HG03457 (cell line): Measurements from ENCODE around the gene ALG13.
"Not testable (repeated sequence)": the region's sequence is repeated elsewhere in the genome, so short reads cannot be mapped to it uniquely, and the experiment has no call there.

Source experiments
- ATAC-seq: cut with Tn5 transposase; IDR thresholded peaks from one replicate; pipeline ENCODE4 v1.9.1; 2021; ENCODE audit warnings: moderate number of reproducible peaks; ENCODE audit not compliant: unreplicated experiment

Gene ALG13

DNA sequence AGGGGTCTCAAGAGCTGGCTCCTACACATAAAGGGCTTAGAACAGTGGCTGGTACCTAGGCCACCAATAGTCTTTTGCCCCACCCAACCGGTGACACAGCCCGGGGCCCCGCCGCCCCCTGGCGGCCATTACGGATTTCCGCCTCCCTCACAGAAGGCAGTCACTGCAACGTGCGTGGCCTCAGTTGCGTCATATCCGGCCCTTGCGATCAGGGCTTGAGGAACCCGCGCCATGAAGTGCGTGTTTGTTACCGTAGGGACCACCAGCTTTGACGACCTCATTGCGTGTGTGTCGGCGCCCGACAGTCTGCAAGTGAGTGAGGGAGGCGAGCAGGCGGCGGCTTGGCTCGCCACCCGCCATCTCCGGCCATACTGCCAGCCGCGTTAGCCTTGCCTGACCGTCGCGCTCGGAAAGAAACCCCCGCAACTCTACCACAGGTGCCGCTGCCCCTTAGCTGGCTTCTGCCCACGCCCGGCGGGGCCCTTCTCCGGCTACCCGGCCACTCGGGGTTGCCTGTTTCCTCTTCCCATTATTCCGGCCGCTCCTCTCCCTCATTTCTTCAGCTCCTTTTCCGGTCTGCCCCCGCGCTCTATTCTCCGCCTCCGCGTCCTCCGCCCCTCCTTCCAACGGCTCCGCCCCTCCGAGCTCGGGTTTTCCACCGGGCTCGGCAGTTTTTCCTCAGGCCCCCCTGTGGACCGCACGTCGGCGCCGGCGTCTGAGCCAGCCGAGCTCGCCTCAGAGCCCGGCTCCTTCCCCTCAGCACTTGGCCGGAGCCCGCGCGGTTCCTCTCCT, at the start of gene ALG13:
ALG13 (plus strand) TSS at position 183 of the 792 bp plus-strand sequence; CDS start at position 232, 49 bp downstream.
- ATAC-seq: peak; percentile 99

DNA sequence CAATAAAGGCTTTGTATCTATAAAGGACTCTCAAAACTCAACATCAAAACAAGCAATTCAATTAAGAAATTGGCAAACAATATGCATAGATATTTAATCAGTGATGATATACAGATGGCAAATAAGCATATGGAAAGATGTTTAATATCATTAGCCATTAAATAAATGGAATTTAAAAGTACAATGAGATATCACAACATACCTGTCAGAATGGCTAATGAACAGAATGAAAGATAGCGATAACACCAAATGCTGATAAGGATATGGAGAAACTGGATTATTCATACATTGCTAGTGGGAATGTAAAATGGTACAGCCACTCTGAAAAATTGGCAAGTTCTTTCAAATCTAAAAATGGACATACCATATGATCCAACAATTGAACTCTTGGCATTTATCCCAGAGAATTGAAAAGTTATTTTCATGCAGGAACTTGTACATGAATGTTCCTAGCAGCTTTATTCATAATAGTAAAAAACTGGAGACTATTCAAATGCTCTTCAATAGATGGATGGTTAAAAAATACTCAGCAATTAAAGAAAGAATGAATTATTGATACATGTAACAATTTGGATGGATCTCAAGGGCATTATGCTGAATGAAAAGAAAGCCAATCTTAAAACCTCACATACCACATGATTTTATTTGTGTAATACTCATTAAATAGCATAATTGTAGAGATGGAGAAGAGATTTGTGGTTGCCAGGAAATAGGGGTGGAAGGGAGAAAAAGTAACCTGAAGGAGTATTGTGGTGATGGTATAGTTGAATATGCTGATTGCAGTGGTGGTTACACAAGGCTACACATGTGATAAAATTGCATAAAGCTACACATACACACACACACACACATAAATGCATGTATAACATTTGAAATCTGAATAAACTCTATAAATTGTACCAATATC, 45.9 kb upstream of the ALG13 start:
- no peak for ATAC-seq

DNA sequence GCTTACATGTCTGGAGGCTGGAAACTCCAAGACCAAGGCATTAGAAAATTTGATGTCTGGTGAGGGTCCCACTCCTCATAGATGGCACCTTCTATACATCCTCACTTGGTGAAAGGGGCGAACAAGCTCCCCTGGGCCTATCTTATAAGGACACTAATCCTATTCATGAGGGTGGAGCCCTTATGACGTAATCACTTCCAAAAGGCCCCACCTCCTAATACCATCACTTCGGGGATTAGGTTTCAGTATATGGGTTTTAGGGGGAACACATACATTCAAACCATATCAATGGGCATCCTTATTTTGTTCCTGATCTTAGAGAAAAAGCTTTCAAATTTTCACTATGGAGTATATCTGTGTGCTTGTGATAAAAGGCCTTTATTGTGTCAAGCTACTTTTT, 39.0 kb upstream of the ALG13 start:
- no peak for ATAC-seq

DNA sequence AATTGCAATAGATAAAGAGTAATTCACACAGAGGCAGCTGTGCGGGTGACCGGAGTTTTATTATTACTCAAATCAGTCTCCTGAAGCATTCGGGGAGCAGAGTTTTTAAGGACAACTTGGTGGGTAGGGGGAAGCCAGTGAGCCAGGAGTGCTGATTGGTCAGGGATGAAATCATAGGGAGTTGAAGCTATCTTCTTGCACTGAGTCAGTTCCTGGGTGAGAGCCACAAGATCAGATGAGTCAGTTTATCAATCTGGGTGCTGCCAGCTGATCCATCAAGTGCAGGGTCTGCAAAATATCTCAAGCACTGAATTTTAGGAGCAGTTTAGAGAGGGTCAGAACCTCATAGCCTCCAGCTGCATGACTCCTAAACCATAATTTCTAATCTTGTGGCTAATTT, 35.8 kb upstream of the ALG13 start:
- ATAC-seq: not testable (repeated sequence)

DNA sequence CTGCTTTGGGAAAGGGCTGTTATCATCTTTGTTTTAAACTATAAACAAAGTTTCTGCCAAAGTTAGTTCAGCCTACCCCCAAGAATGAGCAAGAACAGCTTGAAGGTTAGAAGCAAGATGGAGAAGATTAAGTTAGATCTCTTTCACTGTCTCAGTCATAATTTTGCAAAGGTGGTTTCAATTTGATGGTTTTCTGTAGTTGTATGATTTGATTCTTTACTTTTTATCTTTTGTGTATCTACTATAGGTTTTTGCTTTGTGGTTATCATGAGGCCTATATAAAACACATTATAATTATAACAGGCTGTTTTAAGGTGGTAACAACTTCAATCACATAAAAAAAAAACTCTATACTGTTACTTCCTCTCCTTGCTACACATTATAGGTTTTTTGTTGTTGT, 35.4 kb upstream of the ALG13 start:
- no peak for ATAC-seq

DNA sequence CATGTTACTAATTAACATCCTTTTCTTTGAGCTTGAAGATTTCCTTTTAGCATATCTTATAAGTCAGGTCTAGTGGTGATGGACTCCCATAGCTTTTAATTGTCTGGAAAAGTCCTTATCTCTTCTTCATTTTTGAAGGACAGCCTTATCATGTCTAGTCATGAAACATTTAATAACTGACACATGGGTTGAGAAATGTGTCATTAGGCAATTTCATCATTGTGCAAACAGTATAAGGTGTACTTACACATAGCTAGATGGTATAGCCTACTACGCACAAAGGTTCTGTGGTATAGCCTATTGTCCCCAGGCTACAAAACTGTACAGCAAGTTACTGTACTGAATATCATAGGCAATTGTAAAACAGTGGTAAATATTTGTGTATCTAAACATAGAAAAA, 34.5 kb upstream of the ALG13 start:
- ATAC-seq: no peak

DNA sequence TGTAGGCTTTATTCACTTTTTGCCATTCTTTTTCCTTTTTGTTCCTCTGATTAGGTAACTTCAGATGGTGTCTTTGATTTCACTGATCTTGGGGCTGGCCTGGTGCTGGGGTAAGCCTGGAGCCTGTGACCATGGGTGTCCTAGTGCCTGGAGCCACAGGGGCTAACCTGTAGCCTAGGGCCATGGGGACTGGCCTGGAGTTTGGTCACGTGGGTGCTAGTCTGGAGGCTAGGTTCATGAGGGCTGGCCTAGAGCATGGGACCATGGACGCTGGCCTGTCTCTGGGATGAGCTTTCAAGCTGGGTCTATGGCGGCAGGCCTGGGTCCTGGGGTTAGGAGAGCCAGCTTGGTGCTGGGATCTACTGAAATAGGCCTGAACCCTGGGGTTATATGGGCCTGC, 32.2 kb upstream of the ALG13 start:
- ATAC-seq: no peak

DNA sequence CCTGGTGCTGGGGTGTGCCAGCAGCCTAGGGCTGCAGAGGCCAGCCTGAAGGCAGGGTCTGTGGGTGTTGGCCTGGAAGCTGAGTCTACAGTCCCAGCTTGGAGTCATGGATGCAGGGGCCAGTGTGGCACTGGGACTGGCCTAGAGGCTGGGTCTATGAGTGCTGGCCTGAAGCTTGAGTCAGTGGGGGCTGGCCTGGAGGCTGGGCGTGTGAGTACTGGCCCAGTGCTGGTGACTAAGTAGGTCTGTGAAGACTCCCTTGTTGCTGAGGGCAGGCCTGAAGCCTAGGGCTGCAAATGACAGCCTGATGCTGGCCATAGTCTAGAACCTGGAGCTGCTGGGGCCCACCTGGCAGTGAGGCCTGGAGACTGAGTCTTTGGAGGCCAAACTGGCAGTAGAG, 31.3 kb upstream of the ALG13 start:
- no peak for ATAC-seq

DNA sequence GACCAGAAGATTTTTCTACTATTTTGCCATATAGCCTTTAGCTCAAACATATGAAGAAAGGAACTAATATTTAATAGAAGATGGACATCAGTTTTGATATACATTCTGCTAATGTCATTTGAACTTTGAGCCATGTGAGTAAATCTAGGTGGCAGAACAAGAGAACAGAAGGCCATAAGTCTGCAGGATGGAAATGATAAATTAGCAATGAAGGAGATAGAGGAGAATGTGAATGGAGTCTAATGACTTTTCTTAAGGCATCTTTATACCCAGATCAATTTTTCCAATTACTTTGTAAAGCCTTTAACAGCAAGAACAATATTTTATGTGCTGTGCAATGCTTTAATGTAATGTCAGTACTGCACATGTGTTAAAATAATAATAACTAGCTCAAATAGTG, 30.1 kb upstream of the ALG13 start:
- no peak for ATAC-seq

DNA sequence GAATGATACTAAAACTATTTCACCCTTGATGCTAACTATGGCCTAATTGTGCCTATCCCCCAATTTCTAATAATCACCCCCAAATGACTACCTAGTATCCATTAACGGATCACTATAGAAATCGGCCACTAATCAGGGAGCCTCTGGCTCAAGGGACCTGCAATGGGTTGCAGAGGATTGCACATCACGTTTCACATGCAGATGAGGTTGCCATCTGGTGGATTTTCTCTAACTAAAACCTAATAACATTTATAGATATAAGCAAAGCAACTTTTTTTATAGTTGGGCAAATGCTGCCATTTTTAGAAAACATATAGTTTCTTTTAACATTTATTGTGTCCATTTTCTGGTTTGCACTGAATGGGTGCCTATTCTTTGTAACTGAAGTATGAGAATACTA, 28.3 kb upstream of the ALG13 start:
- no peak for ATAC-seq

DNA sequence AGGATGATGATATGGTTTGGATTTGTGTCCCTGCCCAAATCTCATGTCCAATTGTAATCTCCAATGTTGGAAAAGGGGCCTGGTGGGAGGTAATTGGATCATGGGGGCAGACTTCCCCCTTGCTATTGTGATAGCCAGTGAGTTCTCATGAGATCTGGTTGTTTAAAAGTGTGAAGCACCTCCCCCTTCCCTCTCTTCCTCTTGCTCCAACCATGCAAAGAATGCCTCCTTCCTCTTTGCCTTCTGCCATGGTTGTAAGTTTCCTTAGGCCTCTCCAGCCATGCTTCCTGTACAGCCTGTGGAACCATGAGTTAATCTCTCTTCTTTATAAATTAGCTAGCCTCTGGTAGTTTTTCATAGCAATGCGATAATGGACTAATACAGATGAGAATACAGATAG, 19.7 kb upstream of the ALG13 start:
- no peak for ATAC-seq

DNA sequence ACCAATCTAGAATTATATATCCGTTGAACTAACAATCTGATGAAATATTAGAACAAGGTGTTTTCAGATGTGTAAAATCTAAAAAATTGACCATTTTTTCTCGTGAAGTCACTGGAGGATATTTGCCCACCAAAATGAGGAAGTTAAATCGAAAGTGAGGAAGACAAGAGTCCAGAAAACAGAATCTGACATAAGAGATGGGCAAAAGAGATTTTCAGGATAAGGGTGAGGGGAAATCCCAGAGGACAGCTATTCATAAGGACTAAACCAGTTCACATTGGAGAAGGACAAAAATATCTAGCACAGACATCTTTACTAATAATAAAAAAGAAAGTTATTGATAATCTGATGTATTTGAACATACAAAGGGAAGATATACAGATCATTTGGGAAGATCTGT, 18.7 kb upstream of the ALG13 start:
- ATAC-seq: no peak

DNA sequence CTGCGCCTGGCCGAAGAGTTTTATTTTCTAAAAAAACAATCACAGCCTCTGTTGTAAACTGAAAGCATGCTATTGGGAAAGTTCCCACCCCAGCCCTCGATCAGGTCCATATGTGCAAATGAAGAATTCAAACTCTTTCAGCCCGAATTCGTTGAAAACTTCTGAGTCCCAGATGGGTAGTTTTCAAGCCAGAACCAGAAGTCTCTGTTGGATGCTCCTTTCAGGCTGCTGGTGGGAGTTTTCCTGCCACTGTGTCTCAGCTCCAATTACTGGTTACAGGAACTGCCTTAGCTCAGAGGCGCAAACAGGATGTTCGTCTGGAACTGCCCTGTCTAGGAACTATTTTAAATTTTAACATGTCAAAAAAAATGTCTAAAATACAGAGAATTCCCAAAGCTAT, 9.3 kb upstream of the ALG13 start:
- ATAC-seq: no peak

DNA sequence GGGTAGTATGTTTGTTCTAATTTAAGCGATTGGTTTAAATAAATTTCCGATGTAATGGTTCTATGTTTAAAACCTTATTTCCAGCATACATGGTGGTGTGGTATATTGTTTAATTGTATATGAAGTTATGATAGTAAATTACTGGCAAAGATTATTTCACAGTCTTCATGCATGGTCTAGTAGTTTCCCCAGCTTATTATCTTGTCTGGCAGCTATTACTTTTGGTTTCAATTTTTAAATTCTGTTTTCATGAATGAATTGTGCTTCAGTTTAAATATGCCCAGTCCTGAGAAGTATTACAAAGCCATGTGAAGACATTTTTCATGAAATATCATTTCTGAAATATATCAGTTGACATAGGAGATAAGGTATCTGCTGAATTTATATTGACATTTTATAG, 6.3 kb downstream of the ALG13 start:
- ATAC-seq: no peak

DNA sequence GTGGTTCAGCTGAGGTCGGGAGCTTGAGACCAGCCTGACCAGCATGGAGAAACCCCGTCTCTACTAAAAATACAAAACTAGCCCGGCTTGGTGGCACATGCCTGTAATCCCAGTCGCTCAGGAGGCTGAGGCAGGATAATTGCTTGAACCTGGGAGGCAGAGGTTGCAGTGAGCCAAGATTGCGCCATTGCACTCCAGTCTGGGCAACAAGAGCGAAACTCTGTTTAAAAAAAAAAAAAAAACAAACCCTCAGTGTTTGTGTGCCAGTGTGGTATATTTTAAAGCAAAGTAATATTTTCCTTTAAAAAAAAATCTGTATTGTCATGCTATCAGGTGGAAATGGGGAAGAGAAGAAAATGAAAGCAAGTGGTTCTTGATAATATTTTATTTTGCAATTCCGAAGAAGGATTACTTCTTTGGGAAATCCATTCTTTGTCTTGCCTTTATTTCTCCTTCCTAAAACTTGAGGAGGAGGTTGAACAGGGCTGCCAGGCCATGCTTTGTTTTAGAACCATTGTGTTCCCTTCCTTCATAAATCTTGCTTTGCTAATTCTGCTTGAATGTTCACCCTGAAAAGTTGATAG, 14.4 kb downstream of the ALG13 start:
- no peak for ATAC-seq

DNA sequence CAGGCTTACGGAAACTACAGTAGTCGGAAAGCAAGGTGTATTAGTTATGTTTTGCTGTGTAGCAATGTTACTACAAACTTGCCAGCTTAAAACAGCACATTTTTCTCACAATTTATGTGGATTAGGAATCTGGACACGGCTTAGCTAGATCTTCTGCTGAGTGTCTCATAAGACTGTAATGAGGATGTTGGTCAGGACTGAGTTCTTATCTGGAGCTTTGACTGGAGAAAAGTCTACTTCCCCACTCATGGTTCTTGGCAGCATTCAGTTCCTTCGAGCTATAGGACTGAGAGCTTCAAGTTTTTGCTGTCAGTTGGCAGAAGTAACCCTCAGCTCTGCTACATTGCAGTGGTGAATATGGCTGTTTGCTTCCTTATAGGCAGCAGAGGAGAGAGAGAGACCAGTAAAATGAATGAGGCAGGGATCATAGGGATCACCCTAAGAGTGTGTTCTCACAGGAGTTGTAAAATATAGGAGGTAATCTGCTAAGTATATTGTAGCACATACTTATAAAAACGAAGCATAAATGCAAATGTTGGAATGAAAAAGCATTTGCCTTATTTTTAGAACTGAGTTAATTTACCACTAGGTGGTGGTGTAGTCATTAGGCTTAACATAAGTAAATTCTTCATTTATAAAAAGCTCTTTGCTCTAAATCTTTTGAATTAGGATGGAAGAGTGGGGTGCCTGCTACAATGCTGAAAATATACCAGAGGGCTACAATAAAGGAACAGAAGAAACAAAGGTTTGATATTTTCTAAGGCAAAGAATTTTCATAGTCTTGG, 38.6 kb downstream of the ALG13 start:
- ATAC-seq: no peak

DNA sequence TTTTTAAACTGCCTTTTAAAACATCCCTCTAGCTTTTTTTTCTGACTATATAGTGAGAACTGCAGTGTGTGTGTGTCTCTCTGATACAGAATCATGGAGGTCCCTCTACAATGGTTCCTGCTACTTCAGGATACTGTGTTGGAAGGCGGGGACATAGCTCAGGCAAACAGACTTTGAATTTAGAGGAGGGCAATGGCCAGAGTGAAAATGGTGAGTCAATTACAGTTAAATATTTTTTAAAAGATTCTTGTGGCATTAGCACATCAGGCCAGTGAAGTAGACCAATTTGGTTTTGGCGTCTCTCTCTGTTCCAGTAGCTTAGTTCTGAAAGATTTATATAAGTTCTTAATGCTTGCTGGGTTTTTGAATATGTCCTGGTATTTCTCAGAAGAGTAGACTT, 47.1 kb downstream of the ALG13 start:
- no peak for ATAC-seq

DNA sequence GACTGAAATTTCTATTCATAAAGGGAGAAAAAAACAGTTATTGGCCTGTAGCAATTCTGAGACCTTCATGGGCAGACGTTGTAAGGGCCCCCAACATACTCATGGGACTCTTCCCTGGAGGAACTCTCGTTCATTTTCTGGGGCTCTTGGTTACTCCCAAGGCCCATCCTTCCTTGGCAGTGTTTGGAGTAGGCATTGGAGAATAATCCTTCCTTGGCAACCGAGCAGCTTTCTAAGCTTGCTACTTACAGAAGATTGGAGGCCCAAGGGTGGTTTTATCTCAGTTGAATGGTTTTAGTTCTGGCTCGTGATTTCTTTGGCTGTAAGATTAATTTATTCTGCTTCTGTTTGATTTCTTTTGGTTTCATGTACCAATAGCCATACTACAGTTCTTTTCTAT, 50.4 kb downstream of the ALG13 start:
- no peak for ATAC-seq

DNA sequence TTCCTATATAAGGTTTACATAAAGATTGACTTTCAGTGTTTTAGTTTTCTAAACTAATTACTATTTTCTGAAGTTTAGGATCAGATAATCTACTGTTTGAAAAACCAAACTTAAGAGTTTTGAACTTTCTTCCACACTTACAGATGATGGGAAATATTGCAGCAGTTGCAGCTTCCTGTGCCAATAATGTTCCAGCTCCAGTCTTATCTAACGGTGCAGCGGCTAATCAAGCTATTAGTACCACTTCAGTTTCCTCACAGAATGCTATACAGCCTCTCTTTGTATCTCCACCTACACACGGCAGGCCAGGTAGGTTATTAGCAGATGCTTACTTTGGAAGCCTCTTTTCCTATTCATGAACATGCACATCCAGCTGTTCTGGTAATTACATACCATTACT, 55.6 kb downstream of the ALG13 start:
- ATAC-seq: no peak

DNA sequence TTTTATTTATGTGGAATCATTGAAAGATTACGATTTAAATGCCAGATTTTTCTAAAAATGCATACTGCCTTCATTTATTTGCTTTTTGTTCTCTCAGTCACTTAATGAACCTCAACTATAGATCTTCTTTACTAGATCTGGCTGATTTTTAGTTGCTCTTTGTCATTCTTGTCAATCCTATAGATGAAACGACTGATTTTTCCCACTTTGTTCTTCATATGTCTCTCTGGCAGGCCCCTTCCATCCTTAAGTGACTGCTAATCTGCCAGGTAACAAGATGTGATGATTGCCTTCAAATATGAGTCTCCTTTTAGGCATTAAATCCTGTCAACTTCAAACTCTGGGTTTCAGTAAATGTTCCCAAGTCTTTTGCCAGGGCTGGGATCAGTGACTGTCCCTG, 61.0 kb downstream of the ALG13 start:
- ATAC-seq: no peak

DNA sequence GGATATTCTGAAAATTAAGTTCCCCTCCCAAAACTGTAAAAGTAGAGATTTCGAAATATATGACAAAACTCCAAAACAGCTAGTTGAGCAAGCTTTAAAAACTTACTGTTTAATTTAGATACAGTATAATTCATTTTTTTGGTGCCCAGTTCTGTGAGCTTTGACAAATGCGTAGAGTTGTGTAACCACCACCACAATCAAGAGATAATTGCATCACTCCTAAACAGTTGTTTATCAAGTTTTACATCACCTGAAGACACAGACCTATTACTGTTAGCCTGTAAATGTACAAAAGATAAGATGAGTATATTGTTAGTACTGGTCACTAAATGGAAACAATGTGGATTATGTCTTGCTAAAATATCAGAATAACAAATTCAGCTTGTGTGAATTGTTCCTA, 62.3 kb downstream of the ALG13 start:
- no peak for ATAC-seq
